DOHH2 (cell line): ENCODE results near the gene RENBP.

Source experiments
- H3F3A ChIP-seq: fragments of 200-600 bp; sonication (generic), shearing (Covaris generic); 2 replicates; pipeline ENCODE4 v1.6.0; 2016; ENCODE audit warnings: antibody characterized with exemption, mild to moderate bottlenecking; ENCODE audit not compliant: control insufficient read depth, insufficient read depth
- H3K27ac ChIP-seq: fragments of 200-600 bp; sonication (generic); 2 replicates; pipeline ENCODE4 v1.5.1; 2014; ENCODE audit warnings: low read depth, mild to moderate bottlenecking, low read length, moderate library complexity
- H3K27me3 ChIP-seq: fragments of 200-600 bp; sonication (generic); 2 replicates; pipeline ENCODE4 v1.6.1; 2014; ENCODE audit warnings: mild to moderate bottlenecking, low read length, mixed read lengths; ENCODE audit not compliant: control insufficient read depth
- H3K36me3 ChIP-seq: fragments of 200-600 bp; sonication (generic); 2 replicates; pipeline ENCODE4 v1.6.1; 2014; ENCODE audit warnings: mild to moderate bottlenecking, low read length, moderate library complexity, mixed read lengths; ENCODE audit not compliant: control insufficient read depth
- H3K4me1 ChIP-seq: fragments of 200-600 bp; sonication (generic); 2 replicates; pipeline ENCODE4 v1.6.1; 2014; ENCODE audit warnings: mild to moderate bottlenecking, low read length, mixed read lengths; ENCODE audit not compliant: control insufficient read depth
- H3K4me2 ChIP-seq: fragments of 200-600 bp; sonication (generic); 2 replicates; pipeline ENCODE4 v1.6.0; 2014; ENCODE audit warnings: mild to moderate bottlenecking, low read length, moderate library complexity
- H3K4me3 ChIP-seq: fragments of 200-600 bp; sonication (generic); 2 replicates; pipeline ENCODE4 v1.5.1; 2014; ENCODE audit warnings: mild to moderate bottlenecking, low read length, mixed read lengths
- H3K79me2 ChIP-seq: fragments of 200-600 bp; sonication (generic); 2 replicates; pipeline ENCODE4 v1.6.1; 2014; ENCODE audit warnings: mild to moderate bottlenecking, low read length, mixed read lengths; ENCODE audit not compliant: control insufficient read depth
- H3K9me2 ChIP-seq: fragments of 200-600 bp; sonication (generic); replicated peaks from 2 replicates; pipeline ENCODE4 v1.6.1; 2014; ENCODE audit warnings: mild to moderate bottlenecking, low read length, mixed read lengths; ENCODE audit not compliant: control insufficient read depth
- H3K9me3 ChIP-seq: fragments of 200-600 bp; sonication (generic); 2 replicates; pipeline ENCODE4 v1.6.1; 2014; ENCODE audit warnings: antibody characterized with exemption, low read length, mixed read lengths; ENCODE audit not compliant: control insufficient read depth, insufficient read depth
- H4K20me1 ChIP-seq: fragments of 200-600 bp; sonication (generic); 2 replicates; pipeline ENCODE4 v1.6.0; 2014; ENCODE audit warnings: low read depth, mild to moderate bottlenecking, antibody characterized with exemption, low read length, moderate library complexity; ENCODE audit not compliant: control insufficient read depth, insufficient read depth
- CTCF ChIP-seq: fragments of 200-600 bp; sonication (generic); IDR thresholded peaks from one replicate; pipeline ENCODE4 v1.5.1; 2014; ENCODE audit warnings: antibody characterized with exemption, mild to moderate bottlenecking, low read depth, low read length; ENCODE audit not compliant: poor library complexity, severe bottlenecking
- EZH2phosphoT487 ChIP-seq: fragments of 200-600 bp; sonication (generic); IDR thresholded peaks from 2 replicates; pipeline ENCODE4 v1.6.1; 2017; ENCODE audit warnings: borderline replicate concordance, mild to moderate bottlenecking, antibody characterized with exemption, low read length, moderate library complexity, mixed read lengths

Gene RENBP

GRCh38 chrX:153963546-153963945 is 19.1 kb upstream of the RENBP start:
- Histone ChIP-seq H3K36me3 (peaks cover 95% of the 10 kb centered on the region), H3K9me3 (no peaks in the 10 kb centered on the region), H3K4me2 (no peak overlapping the region), H3K9me2 (no peaks in the 10 kb centered on the region), H3F3A (no peaks in the 10 kb centered on the region), H3K4me1 (peaks cover 26% of the 10 kb centered on the region), H4K20me1 (peaks cover 7% of the 10 kb centered on the region), H3K27ac (no peak overlapping the region), H3K79me2 (peaks cover 60% of the 10 kb centered on the region), H3K4me3 (no peak overlapping the region), H3K27me3 (no peaks in the 10 kb centered on the region)
- TF ChIP-seq EZH2phosphoT487 (no peak), CTCF (no peak)

GRCh38 chrX:153961292-153961691 is 16.8 kb upstream of the RENBP start:
- TF ChIP-seq EZH2phosphoT487 (no peak), CTCF (no peak)
- H3F3A ChIP-seq, result no peaks in the 10 kb centered on the region
- no peaks in the 10 kb centered on the region for H3K9me2 ChIP-seq
- peaks cover 4% of the 10 kb centered on the region for H3K4me1 ChIP-seq
- peaks cover 96% of the 10 kb centered on the region for H3K36me3 ChIP-seq
- no peaks in the 10 kb centered on the region for H3K27me3 ChIP-seq
- peaks cover 37% of the 10 kb centered on the region for H3K79me2 ChIP-seq
- no peak overlapping the region for H3K4me3 ChIP-seq
- H3K4me2 ChIP-seq, result no peak overlapping the region
- no peaks in the 10 kb centered on the region for H4K20me1 ChIP-seq
- no peaks in the 10 kb centered on the region for H3K9me3 ChIP-seq
- no peak overlapping the region for H3K27ac ChIP-seq

- no peak for TF ChIP-seq EZH2phosphoT487
- TF ChIP-seq CTCF, result no peak
- Histone ChIP-seq H4K20me1 (no peaks in the 10 kb centered on the region), H3F3A (no peaks in the 10 kb centered on the region), H3K27ac (no peak overlapping the region), H3K79me2 (peaks cover 32% of the 10 kb centered on the region), H3K36me3 (peaks cover 96% of the 10 kb centered on the region), H3K9me3 (no peaks in the 10 kb centered on the region), H3K4me2 (no peak overlapping the region), H3K9me2 (no peaks in the 10 kb centered on the region), H3K27me3 (no peaks in the 10 kb centered on the region), H3K4me3 (no peak overlapping the region), H3K4me1 (no peaks in the 10 kb centered on the region; the same call in 1 of the 2 replicates)
Measured at GRCh38 chrX:153960786-153961185, 16.3 kb upstream of the RENBP start.

GRCh38 chrX:153960077-153960476 is 15.6 kb upstream of the RENBP start:
- Histone ChIP-seq H3F3A (no peaks in the 10 kb centered on the region), H3K36me3 (peaks cover 99% of the 10 kb centered on the region), H3K27ac (no peak overlapping the region), H3K9me2 (no peaks in the 10 kb centered on the region), H4K20me1 (no peaks in the 10 kb centered on the region), H3K4me3 (no peak overlapping the region), H3K4me2 (no peak overlapping the region), H3K27me3 (no peaks in the 10 kb centered on the region), H3K79me2 (peaks cover 25% of the 10 kb centered on the region), H3K4me1 (no peaks in the 10 kb centered on the region), H3K9me3 (no peaks in the 10 kb centered on the region)
- TF ChIP-seq CTCF (no peak), EZH2phosphoT487 (no peak)
